ENCODE data around the gene TNFRSF4.

TNFRSF4 gene

GRCh38 chr1:1206376-1206965 lies 7.5 kb downstream of the TNFRSF4 start, which contains the start of gene TNFRSF18:
Gene TNFRSF18 (minus strand): TSS chr1:1206592. CDS start chr1:1206571, 21 bp downstream.
- H3K36me3 ChIP-seq, result no peaks in the 10 kb centered on the region
- no peak within 1 kb of the TSS for H3K27ac ChIP-seq
- no peaks in the 10 kb centered on the region for H3K9me3 ChIP-seq
- no peak for DNase-seq
- peak within 1 kb of the TSS in 1 of 2 donors; percentile 4 for H3K4me3 ChIP-seq
- no peak for TF ChIP-seq CTCF (IDR thresholded peaks at IDR 0.05)
- peaks cover 0 to 32% (median 21%) of the 10 kb centered on the region in 4 donors for H3K4me1 ChIP-seq
- H3K27me3 ChIP-seq, result peaks cover 0 to 69% of the 10 kb centered on the region in 2 donors
- intact Hi-C loops (cut with DNase I; ENCODE audit: low total_unique reads), result no loop called here

- peaks cover 0 to 38% (median 27%) of the 10 kb centered on the region in 4 donors for H3K4me1 ChIP-seq
- H3K27me3 ChIP-seq, result peaks cover 0 to 75% of the 10 kb centered on the region in 2 donors
- no peak for DNase-seq
- no peaks in the 10 kb centered on the region for H3K36me3 ChIP-seq
- intact Hi-C loops (cut with DNase I; ENCODE audit: low total_unique reads), result no loop called here
- H3K4me3 ChIP-seq, result peak overlapping the region in 1 of 2 donors; percentile 4
- no peak overlapping the region for H3K27ac ChIP-seq
- no peak for TF ChIP-seq CTCF (IDR thresholded peaks at IDR 0.05)
- H3K9me3 ChIP-seq, result no peaks in the 10 kb centered on the region
Measured at GRCh38 chr1:1205769-1206375, 8.1 kb downstream of the TNFRSF4 start.

GRCh38 chr1:1204998-1205768 lies 8.8 kb downstream of the TNFRSF4 start:
- Histone ChIP-seq H3K4me1 (peaks cover 0 to 40% (median 28%) of the 10 kb centered on the region in 4 donors), H3K27me3 (peaks cover 0 to 82% of the 10 kb centered on the region in 2 donors), H3K9me3 (no peaks in the 10 kb centered on the region), H3K4me3 (no peak overlapping the region), H3K36me3 (no peaks in the 10 kb centered on the region), H3K27ac (no peak overlapping the region)
- no peak for TF ChIP-seq CTCF (IDR thresholded peaks at IDR 0.05)
- no peak for DNase-seq
- intact Hi-C loops (cut with DNase I; ENCODE audit: low total_unique reads), result no loop called here

- intact Hi-C loops (cut with DNase I; ENCODE audit: low total_unique reads), result no loop called here
- H3K4me3 ChIP-seq, result no peak overlapping the region
- H3K27ac ChIP-seq, result no peak overlapping the region
- TF ChIP-seq CTCF (IDR thresholded peaks at IDR 0.05), result no peak
- no peak for DNase-seq
- H3K36me3 ChIP-seq, result no peaks in the 10 kb centered on the region
- peaks cover 0 to 89% of the 10 kb centered on the region in 2 donors for H3K27me3 ChIP-seq
- no peaks in the 10 kb centered on the region for H3K9me3 ChIP-seq
- H3K4me1 ChIP-seq, result peaks cover 0 to 40% (median 28%) of the 10 kb centered on the region in 4 donors
Measured at GRCh38 chr1:1204425-1204920, 9.5 kb downstream of the TNFRSF4 start.

GRCh38 chr1:1203561-1204424 lies 10.2 kb downstream of the TNFRSF4 start:
- peaks cover 0 to 39% (median 27%) of the 10 kb centered on the region in 4 donors for H3K4me1 ChIP-seq
- intact Hi-C loops (cut with DNase I; ENCODE audit: low total_unique reads), result no loop called here
- H3K36me3 ChIP-seq, result no peaks in the 10 kb centered on the region
- DNase-seq, result no peak
- TF ChIP-seq CTCF (IDR thresholded peaks at IDR 0.05), result no peak
- H3K4me3 ChIP-seq, result no peak overlapping the region
- no peak overlapping the region for H3K27ac ChIP-seq
- H3K27me3 ChIP-seq, result peaks cover 0 to 92% of the 10 kb centered on the region in 2 donors
- no peaks in the 10 kb centered on the region for H3K9me3 ChIP-seq

Data from tibial artery (tissue), 4 donors.